GM18873 (cell line): ENCODE data around the gene GRN.
A peak's percentile ranks its signal among the peaks of the same experiment; 100 is the strongest.
"Not testable (repeated sequence)": the region's sequence is repeated elsewhere in the genome, so short reads cannot be mapped to it uniquely, and the experiment has no call there.

Experiments
- ATAC-seq: cut with Tn5 transposase; IDR thresholded peaks from one replicate; pipeline ENCODE4 v1.9.1; 2021; ENCODE audit warnings: mild to moderate bottlenecking, moderate library complexity, moderate number of reproducible peaks; ENCODE audit not compliant: unreplicated experiment, low FRiP score

Gene GRN

GRCh38 chr17:44321246-44322120 is 23.6 kb upstream of the GRN start:
- no peak for ATAC-seq

- no peak for ATAC-seq
Observed at GRCh38 chr17:44322236-44322895, 22.7 kb upstream of the GRN start.

- ATAC-seq: no peak
Observed at GRCh38 chr17:44323359-44324091, 21.6 kb upstream of the GRN start.

GRCh38 chr17:44324092-44324570 is 21.0 kb upstream of the GRN start:
- peak; percentile 3 for ATAC-seq

GRCh38 chr17:44324571-44325275 is 20.4 kb upstream of the GRN start, which contains the start of gene SLC25A39:
TSS of gene SLC25A39 (minus strand) at chr17:44324823. CDS start at chr17:44323562, 1,261 bp downstream.
- peak; percentile 61 for ATAC-seq

- ATAC-seq: peak; percentile 38
Observed at GRCh38 chr17:44326861-44327444, 18.1 kb upstream of the GRN start.

- ATAC-seq: no peak
Observed at GRCh38 chr17:44327715-44328449, 17.2 kb upstream of the GRN start.

- ATAC-seq: not testable (repeated sequence)
Observed at GRCh38 chr17:44329516-44329915, 15.6 kb upstream of the GRN start.

GRCh38 chr17:44330263-44330662 is 14.8 kb upstream of the GRN start:
- not testable (repeated sequence) for ATAC-seq

GRCh38 chr17:44331249-44331760 is 13.8 kb upstream of the GRN start:
- ATAC-seq: no peak

GRCh38 chr17:44333371-44333770 is 11.7 kb upstream of the GRN start:
- no peak for ATAC-seq

- ATAC-seq: no peak
Observed at GRCh38 chr17:44334315-44334714, 10.8 kb upstream of the GRN start.

- ATAC-seq: no peak
Observed at GRCh38 chr17:44334727-44335126, 10.4 kb upstream of the GRN start.

GRCh38 chr17:44335564-44335963 is 9.5 kb upstream of the GRN start:
- ATAC-seq: no peak

GRCh38 chr17:44335968-44336367 is 9.1 kb upstream of the GRN start:
- no peak for ATAC-seq

GRCh38 chr17:44338702-44339101 is 6.4 kb upstream of the GRN start:
- ATAC-seq: no peak

- not testable (repeated sequence) for ATAC-seq
Observed at GRCh38 chr17:44340553-44340952, 4.5 kb upstream of the GRN start.

- no peak for ATAC-seq
Observed at GRCh38 chr17:44343510-44344209, 1.4 kb upstream of the GRN start.
